MM.1S (cell line): ENCODE data around the gene TOP2A.

Experiments
- DNase-seq: peaks from one replicate; pipeline ENCODE4 v3.0.0-alpha.2; 2015
- H2AFZ ChIP-seq: fragments of 300-600 bp; sonication (generic); 2 replicates; pipeline ENCODE4 v1.6.0; 2016; ENCODE audit warnings: antibody characterized with exemption, low read length
- H3F3A ChIP-seq: fragments of 300-600 bp; sonication (generic); 2 replicates; pipeline ENCODE4 v1.6.1; 2016; ENCODE audit warnings: mild to moderate bottlenecking, antibody characterized with exemption, low read length, moderate library complexity, mixed read lengths; ENCODE audit not compliant: insufficient read depth
- H3K27ac ChIP-seq: fragments of 300-600 bp; sonication (generic); 2 replicates; pipeline ENCODE4 v1.5.1; 2016; ENCODE audit warnings: mild to moderate bottlenecking, low read length
- H3K27me3 ChIP-seq: fragments of 300-600 bp; sonication (generic); replicated peaks from 2 replicates; pipeline ENCODE4 v1.6.0; 2016; ENCODE audit warnings: low read length; ENCODE audit not compliant: insufficient read depth
- H3K36me3 ChIP-seq: fragments of 300-600 bp; sonication (generic); replicated peaks from 2 replicates; pipeline ENCODE4 v1.6.1; 2016; ENCODE audit warnings: mild to moderate bottlenecking, low read length, mixed read lengths; ENCODE audit not compliant: insufficient read depth
- H3K4me1 ChIP-seq: fragments of 300-600 bp; sonication (generic); 2 replicates; pipeline ENCODE4 v1.6.1; 2016; ENCODE audit warnings: low read length, mixed read lengths
- H3K4me2 ChIP-seq: fragments of 300-600 bp; sonication (generic); 2 replicates; pipeline ENCODE4 v1.6.0; 2016; ENCODE audit warnings: low read depth, low read length
- H3K4me3 ChIP-seq: fragments of 300-600 bp; sonication (generic); 2 replicates; pipeline ENCODE4 v1.5.1; 2016; ENCODE audit warnings: low read length, mixed read lengths
- H3K79me2 ChIP-seq: fragments of 300-600 bp; sonication (generic); 2 replicates; pipeline ENCODE4 v1.6.1; 2016; ENCODE audit warnings: mixed run types, low read length, mixed read lengths
- H3K9ac ChIP-seq: fragments of 300-600 bp; sonication (generic); 2 replicates; pipeline ENCODE4 v1.6.1; 2016; ENCODE audit warnings: low read length, mixed read lengths
- H3K9me2 ChIP-seq: fragments of 300-600 bp; sonication (generic); replicated peaks from 2 replicates; pipeline ENCODE4 v1.6.1; 2016; ENCODE audit warnings: mild to moderate bottlenecking, low read length, mixed read lengths; ENCODE audit not compliant: insufficient read depth
- H3K9me3 ChIP-seq: fragments of 300-600 bp; sonication (generic); replicated peaks from 2 replicates; pipeline ENCODE4 v1.6.1; 2016; ENCODE audit warnings: mild to moderate bottlenecking, low read length, mixed read lengths; ENCODE audit not compliant: insufficient read depth
- H4K20me1 ChIP-seq: fragments of 300-600 bp; sonication (generic); 2 replicates; pipeline ENCODE4 v1.6.1; 2016; ENCODE audit warnings: mild to moderate bottlenecking, low read length, moderate library complexity, mixed read lengths; ENCODE audit not compliant: insufficient read depth
- CTCF ChIP-seq: fragments of 300-600 bp; sonication (generic); IDR thresholded peaks from 2 replicates; pipeline ENCODE4 v1.5.1; 2016; ENCODE audit warnings: antibody characterized with exemption, low read length, mixed read lengths
- EZH2 ChIP-seq: fragments of 300-600 bp; sonication (generic); optimal IDR thresholded peaks from 2 replicates; pipeline ENCODE3; 2017; ENCODE audit warnings: low read depth, mild to moderate bottlenecking, antibody characterized with exemption, low read length, mixed read lengths
- EZH2phosphoT487 ChIP-seq: fragments of 300-600 bp; sonication (generic); IDR thresholded peaks from 2 replicates; pipeline ENCODE4 v1.6.1; 2018; ENCODE audit warnings: antibody characterized with exemption, low read length

Gene TOP2A

DNA sequence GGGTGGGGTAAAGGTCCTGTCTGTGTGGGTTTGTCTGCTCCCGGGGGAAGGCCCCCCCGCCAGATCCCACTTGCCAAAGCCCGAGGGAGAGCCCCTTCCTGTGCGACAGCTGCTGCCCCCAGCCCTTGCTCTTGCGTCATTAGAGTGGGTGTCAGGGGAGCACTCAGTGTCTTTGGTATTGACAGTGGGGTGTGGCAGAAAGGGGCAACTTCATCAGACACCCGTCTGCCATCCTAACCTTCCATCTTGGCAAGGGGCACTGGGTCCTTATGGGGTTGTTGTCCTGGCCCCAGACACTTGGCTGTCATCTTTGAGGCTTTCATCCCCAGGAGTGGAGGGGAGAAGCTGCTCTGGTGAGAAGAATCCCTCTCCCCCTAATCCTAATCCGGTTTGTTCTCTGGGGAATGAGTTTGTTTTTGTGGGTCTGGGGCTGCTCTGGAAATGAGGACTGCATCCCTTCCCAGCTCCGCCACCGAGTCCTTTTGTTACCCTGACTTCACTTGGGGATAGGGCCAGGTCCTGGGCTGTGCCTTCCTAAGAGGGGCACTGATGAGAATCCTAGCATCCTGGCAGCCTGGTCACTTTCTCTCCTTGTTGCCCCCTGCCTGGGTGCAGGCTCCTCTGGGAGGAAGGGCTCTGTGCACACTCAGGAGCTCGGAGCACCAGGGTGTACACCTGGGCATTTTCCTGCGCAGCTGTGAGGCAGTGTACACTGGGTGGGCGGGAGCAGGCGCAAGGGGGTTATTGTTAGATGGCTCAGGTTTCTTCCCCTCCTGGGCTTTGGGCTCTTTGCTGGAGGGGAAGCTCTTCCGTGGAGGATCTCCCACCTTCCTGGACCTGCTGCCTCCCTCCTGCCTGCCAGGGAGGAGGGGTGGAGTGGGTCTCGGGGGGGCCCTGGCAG, 74.2 kb downstream of the TOP2A start:
- no peaks in the 10 kb centered on the region for H3K4me1 ChIP-seq
- no peak overlapping the region for H3K27ac ChIP-seq
- H3K36me3 ChIP-seq: no peaks in the 10 kb centered on the region
- peaks cover 98% of the 10 kb centered on the region for H3K79me2 ChIP-seq
- DNase-seq: no peak
- H2AFZ ChIP-seq: no peak overlapping the region
- H3K9me3 ChIP-seq: no peaks in the 10 kb centered on the region
- no peaks in the 10 kb centered on the region for H3K9me2 ChIP-seq
- H3K27me3 ChIP-seq: no peaks in the 10 kb centered on the region
- peaks cover 34% of the 10 kb centered on the region for H4K20me1 ChIP-seq
- H3K4me3 ChIP-seq: no peak overlapping the region
- no peak overlapping the region for H3K4me2 ChIP-seq
- H3K9ac ChIP-seq: no peak overlapping the region
- H3F3A ChIP-seq: no peaks in the 10 kb centered on the region
- TF ChIP-seq EZH2 (no peak), CTCF (no peak), EZH2phosphoT487 (no peak)

DNA sequence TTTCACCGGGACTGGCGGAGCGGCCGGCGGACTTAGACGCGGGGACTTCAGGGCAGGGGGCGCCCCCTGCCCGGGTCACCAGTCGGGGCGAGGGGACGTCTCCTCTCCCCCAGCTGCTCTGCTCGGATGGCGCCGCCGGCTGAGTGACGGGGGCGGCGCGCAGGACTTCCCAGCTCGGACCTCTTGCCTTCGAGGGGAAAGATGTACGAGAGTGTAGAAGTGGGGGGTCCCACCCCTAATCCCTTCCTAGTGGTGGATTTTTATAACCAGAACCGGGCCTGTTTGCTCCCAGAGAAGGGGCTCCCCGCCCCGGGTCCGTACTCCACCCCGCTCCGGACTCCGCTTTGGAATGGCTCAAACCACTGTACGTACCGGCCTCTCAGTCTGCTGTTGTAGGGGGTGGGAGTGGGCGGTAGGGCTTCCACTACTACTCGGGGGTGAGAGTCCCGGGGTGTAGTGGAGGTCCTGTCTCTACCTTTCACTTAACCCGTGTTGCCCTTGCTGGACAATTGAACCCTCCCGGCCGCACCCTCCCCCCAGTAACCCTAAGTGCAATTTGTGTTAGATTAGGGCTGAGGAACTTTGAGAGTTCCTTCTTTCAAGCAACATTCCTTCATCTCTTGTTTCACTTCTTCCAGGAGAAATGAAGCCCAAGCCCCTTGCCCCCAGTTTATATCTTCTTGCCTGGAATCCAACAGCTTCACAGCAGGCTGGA, 75.0 kb downstream of the TOP2A start:
- Histone ChIP-seq H3F3A (no peaks in the 10 kb centered on the region), H3K27me3 (no peaks in the 10 kb centered on the region), H3K4me1 (no peaks in the 10 kb centered on the region), H4K20me1 (peaks cover 34% of the 10 kb centered on the region), H3K36me3 (no peaks in the 10 kb centered on the region), H3K4me3 (no peak overlapping the region), H3K9me2 (no peaks in the 10 kb centered on the region), H3K27ac (no peak overlapping the region), H2AFZ (no peak overlapping the region), H3K9me3 (no peaks in the 10 kb centered on the region), H3K9ac (no peak overlapping the region), H3K4me2 (no peak overlapping the region), H3K79me2 (peaks cover 98% of the 10 kb centered on the region)
- TF ChIP-seq EZH2phosphoT487 (no peak), CTCF (no peak), EZH2 (no peak)
- DNase-seq: no peak

GRCh38 chr17:40341808-40342503, 75.7 kb downstream of the TOP2A start:
- Histone ChIP-seq H3K9me2 (no peaks in the 10 kb centered on the region), H4K20me1 (peaks cover 39% of the 10 kb centered on the region), H2AFZ (no peak overlapping the region), H3K27ac (no peak overlapping the region), H3K79me2 (peaks cover 98% of the 10 kb centered on the region), H3K4me1 (no peaks in the 10 kb centered on the region), H3K27me3 (no peaks in the 10 kb centered on the region), H3F3A (no peaks in the 10 kb centered on the region), H3K4me3 (no peak overlapping the region), H3K4me2 (no peak overlapping the region), H3K9ac (no peak overlapping the region), H3K9me3 (no peaks in the 10 kb centered on the region), H3K36me3 (no peaks in the 10 kb centered on the region)
- TF ChIP-seq EZH2phosphoT487: no peak
- TF ChIP-seq EZH2: no peak
- no peak for TF ChIP-seq CTCF
- no peak for DNase-seq
